Measurements from ENCODE around the gene BCAR3.

DNA sequence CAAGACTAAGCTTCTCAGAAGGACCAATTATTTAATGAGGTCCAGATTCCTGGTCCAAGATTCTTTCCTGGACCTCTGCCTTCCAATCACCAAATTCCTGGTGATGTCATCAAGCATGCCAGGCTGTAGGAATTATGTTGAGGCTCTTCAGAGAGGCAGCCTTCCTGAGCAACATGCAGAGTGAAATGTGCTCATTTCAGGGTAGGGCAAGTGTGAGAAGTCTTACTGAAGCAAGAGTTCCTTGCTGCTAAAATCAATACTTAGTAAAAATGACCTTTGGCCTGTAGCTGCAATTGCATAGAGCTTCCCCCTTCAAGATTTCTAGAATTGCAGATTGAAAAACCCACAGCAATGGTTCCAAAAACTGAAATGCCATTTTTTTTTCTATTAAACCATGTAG, 31.7 kb upstream of the BCAR3 start:
- TF ChIP-seq EZH2phosphoT487 (IDR thresholded peaks at IDR 0.05; ENCODE audit: low read depth, severe bottlenecking, unreplicated experiment) (no peak), EZH2 (IDR thresholded peaks at IDR 0.05; ENCODE audit: borderline replicate concordance) (no peak)
- TF ChIP-seq, protein P1, sequence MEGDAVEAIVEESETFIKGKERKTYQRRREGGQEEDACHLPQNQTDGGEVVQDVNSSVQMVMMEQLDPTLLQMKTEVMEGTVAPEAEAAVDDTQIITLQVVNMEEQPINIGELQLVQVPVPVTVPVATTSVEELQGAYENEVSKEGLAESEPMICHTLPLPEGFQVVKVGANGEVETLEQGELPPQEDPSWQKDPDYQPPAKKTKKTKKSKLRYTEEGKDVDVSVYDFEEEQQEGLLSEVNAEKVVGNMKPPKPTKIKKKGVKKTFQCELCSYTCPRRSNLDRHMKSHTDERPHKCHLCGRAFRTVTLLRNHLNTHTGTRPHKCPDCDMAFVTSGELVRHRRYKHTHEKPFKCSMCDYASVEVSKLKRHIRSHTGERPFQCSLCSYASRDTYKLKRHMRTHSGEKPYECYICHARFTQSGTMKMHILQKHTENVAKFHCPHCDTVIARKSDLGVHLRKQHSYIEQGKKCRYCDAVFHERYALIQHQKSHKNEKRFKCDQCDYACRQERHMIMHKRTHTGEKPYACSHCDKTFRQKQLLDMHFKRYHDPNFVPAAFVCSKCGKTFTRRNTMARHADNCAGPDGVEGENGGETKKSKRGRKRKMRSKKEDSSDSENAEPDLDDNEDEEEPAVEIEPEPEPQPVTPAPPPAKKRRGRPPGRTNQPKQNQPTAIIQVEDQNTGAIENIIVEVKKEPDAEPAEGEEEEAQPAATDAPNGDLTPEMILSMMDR (IDR thresholded peaks at IDR 0.05; ENCODE audit: poor library complexity): no peak
